ENCODE measurements around the gene MICAL2.

DNA sequence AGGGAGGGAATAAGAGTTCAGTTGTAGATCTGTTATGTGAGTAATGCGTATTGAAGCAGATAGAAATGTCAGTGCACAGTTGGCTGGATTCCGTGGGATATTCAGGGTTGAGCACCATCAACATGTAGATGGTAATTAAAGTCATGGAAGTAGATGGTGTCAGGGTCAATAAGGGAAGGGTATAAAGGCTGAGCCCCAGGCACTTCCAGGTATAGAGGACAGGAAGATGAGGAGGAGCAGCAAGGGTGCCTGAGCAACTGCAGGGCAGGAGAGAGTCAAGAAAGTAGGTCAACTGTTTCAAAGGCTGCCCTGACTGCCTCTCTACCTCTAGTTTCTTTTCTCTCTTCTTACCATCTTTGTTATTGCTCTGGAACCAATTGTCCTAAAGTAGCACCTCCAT is 85.9 kb downstream of the MICAL2 start:
- TF ChIP-seq FOXP2 (optimal IDR thresholded peaks at IDR 0.05; ENCODE audit: borderline replicate concordance, extremely low read depth, extremely low read length, insufficient read depth), result no peak
- no peak for TF ChIP-seq TAF1 (IDR thresholded peaks at IDR 0.05; ENCODE audit: borderline replicate concordance, insufficient read depth, low read length)
- TF ChIP-seq POLR2AphosphoS5 (IDR thresholded peaks at IDR 0.05; ENCODE audit: low read depth, low read length), result no peak
- no peak for TF ChIP-seq SIN3A (IDR thresholded peaks at IDR 0.05; ENCODE audit: borderline replicate concordance, insufficient read depth, low read length)
- TF ChIP-seq, protein P1, sequence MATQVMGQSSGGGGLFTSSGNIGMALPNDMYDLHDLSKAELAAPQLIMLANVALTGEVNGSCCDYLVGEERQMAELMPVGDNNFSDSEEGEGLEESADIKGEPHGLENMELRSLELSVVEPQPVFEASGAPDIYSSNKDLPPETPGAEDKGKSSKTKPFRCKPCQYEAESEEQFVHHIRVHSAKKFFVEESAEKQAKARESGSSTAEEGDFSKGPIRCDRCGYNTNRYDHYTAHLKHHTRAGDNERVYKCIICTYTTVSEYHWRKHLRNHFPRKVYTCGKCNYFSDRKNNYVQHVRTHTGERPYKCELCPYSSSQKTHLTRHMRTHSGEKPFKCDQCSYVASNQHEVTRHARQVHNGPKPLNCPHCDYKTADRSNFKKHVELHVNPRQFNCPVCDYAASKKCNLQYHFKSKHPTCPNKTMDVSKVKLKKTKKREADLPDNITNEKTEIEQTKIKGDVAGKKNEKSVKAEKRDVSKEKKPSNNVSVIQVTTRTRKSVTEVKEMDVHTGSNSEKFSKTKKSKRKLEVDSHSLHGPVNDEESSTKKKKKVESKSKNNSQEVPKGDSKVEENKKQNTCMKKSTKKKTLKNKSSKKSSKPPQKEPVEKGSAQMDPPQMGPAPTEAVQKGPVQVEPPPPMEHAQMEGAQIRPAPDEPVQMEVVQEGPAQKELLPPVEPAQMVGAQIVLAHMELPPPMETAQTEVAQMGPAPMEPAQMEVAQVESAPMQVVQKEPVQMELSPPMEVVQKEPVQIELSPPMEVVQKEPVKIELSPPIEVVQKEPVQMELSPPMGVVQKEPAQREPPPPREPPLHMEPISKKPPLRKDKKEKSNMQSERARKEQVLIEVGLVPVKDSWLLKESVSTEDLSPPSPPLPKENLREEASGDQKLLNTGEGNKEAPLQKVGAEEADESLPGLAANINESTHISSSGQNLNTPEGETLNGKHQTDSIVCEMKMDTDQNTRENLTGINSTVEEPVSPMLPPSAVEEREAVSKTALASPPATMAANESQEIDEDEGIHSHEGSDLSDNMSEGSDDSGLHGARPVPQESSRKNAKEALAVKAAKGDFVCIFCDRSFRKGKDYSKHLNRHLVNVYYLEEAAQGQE (IDR thresholded peaks at IDR 0.05; ENCODE audit: insufficient read depth in 1 of 2, low read depth in 2 of 2, low read length in 2 of 2), result no peak

Data from PFSK-1 (cell line).